Thyroid gland (tissue), 4 donors: ENCODE results near the gene PIP4K2A.

Source experiments
- CTCF ChIP-seq, 6 experiments: fragments of 200-600 bp in 3 of 6; fragments of 450-650 bp in 3 of 6; sonication (generic) in 3 of 6; IDR thresholded peaks; one replicate each; pipeline ENCODE4 v1.5.1; 2016 to 2019; ENCODE audit warnings: antibody characterized with exemption in 6 of 6, mild to moderate bottlenecking in 2 of 6, inconsistent platforms in 1 of 6, moderate library complexity in 1 of 6
- POLR2A ChIP-seq, 2 donors: fragments of 450-650 bp; IDR thresholded peaks; one replicate each; pipeline ENCODE4 v1.6.1; 2017; ENCODE audit warnings: antibody characterized with exemption in 2 of 2, mild to moderate bottlenecking in 2 of 2, moderate library complexity in 1 of 2

- TF ChIP-seq CTCF (IDR thresholded peaks at IDR 0.05) (no peak), POLR2A (IDR thresholded peaks at IDR 0.05) (no peak)
Observed at GRCh38 chr10:22503315-22504088, 210.9 kb downstream of the PIP4K2A start.
